ENCODE data around the gene PERM1.

The PERM1 gene

DNA sequence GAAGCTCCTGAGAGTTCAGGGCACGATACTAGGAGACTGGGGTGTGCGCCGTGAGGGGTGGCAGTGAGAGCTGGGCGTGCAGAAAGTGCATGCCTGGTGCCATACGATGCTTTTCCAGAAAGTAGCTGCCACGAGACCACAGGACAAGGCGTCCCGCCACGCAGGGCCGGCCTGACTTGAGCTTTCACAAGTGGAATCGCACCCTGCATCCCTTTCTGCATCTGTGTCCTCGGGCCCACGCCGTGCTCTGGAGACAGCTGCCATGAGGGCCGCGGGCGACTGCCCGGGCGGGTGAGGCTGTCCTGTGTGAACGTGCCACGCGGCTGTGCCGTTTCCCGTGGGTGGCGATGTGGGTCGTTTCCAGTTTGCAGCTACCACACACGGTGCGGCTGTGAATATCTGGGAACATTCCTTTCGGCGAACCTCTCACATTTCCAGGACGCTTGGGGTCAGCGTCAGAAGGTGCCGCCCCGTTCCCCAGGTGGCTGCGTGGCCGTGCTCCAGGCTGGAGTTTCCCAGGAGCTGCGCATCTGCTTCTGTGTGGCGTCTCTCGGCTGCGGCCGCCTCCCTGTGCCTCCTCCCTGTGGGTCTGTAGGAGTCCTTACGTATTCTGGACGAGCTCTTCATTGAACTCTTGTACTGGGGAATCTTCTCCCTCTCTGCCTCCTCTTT is 1.0 kb upstream of the PERM1 start:
- no peak for TF ChIP-seq EZH2phosphoT487 (conservative IDR thresholded peaks at IDR 0.05; ENCODE audit: low read length)
- TF ChIP-seq CTCF (IDR thresholded peaks at IDR 0.05; ENCODE audit: insufficient read depth, low read length, poor library complexity, severe bottlenecking), result no peak
- H3K9ac ChIP-seq (ENCODE audit: low read length), result no peak overlapping the region
- H3K4me2 ChIP-seq (ENCODE audit: low read depth, low read length, poor library complexity, severe bottlenecking), result no peak overlapping the region
- H3K9me3 ChIP-seq (ENCODE audit: insufficient read depth, low read length), result no peaks in the 10 kb centered on the region
- no peak overlapping the region for H3K27ac ChIP-seq (ENCODE audit: low read depth, low read length)
- no peaks in the 10 kb centered on the region for H3K9me2 ChIP-seq (replicated peaks; ENCODE audit: insufficient read depth, low read length)
- no peaks in the 10 kb centered on the region for H3K27me3 ChIP-seq (ENCODE audit: low read length)
- H2AFZ ChIP-seq (ENCODE audit: low read depth, low read length, severe bottlenecking), result no peak overlapping the region
- no peaks in the 10 kb centered on the region for H3K36me3 ChIP-seq (ENCODE audit: low read length)
- no peaks in the 10 kb centered on the region for H4K20me1 ChIP-seq (ENCODE audit: low read depth, low read length)
- H3K79me2 ChIP-seq (ENCODE audit: insufficient read depth, low read length), result no peaks in the 10 kb centered on the region
- H3K4me3 ChIP-seq (ENCODE audit: insufficient read depth, low read length, poor library complexity, severe bottlenecking), result no peak overlapping the region
- no peaks in the 10 kb centered on the region for H3F3A ChIP-seq (ENCODE audit: insufficient read depth)

- Histone ChIP-seq H3K27ac (ENCODE audit: low read depth, low read length) (no peak overlapping the region), H3K4me3 (ENCODE audit: insufficient read depth, low read length, poor library complexity, severe bottlenecking) (no peak overlapping the region), H2AFZ (ENCODE audit: low read depth, low read length, severe bottlenecking) (no peak overlapping the region), H3K9ac (ENCODE audit: low read length) (no peak overlapping the region), H3K79me2 (ENCODE audit: insufficient read depth, low read length) (no peaks in the 10 kb centered on the region), H3K36me3 (ENCODE audit: low read length) (no peaks in the 10 kb centered on the region), H3K9me2 (replicated peaks; ENCODE audit: insufficient read depth, low read length) (no peaks in the 10 kb centered on the region), H3F3A (ENCODE audit: insufficient read depth) (no peaks in the 10 kb centered on the region), H3K27me3 (ENCODE audit: low read length) (no peaks in the 10 kb centered on the region), H4K20me1 (ENCODE audit: low read depth, low read length) (no peaks in the 10 kb centered on the region), H3K4me2 (ENCODE audit: low read depth, low read length, poor library complexity, severe bottlenecking) (no peak overlapping the region), H3K9me3 (ENCODE audit: insufficient read depth, low read length) (no peaks in the 10 kb centered on the region)
- TF ChIP-seq CTCF (IDR thresholded peaks at IDR 0.05; ENCODE audit: insufficient read depth, low read length, poor library complexity, severe bottlenecking), result no peak
- no peak for TF ChIP-seq EZH2phosphoT487 (conservative IDR thresholded peaks at IDR 0.05; ENCODE audit: low read length)
Observed at GRCh38 chr1:981491-981954, 370 bp downstream of the PERM1 start.

DNA sequence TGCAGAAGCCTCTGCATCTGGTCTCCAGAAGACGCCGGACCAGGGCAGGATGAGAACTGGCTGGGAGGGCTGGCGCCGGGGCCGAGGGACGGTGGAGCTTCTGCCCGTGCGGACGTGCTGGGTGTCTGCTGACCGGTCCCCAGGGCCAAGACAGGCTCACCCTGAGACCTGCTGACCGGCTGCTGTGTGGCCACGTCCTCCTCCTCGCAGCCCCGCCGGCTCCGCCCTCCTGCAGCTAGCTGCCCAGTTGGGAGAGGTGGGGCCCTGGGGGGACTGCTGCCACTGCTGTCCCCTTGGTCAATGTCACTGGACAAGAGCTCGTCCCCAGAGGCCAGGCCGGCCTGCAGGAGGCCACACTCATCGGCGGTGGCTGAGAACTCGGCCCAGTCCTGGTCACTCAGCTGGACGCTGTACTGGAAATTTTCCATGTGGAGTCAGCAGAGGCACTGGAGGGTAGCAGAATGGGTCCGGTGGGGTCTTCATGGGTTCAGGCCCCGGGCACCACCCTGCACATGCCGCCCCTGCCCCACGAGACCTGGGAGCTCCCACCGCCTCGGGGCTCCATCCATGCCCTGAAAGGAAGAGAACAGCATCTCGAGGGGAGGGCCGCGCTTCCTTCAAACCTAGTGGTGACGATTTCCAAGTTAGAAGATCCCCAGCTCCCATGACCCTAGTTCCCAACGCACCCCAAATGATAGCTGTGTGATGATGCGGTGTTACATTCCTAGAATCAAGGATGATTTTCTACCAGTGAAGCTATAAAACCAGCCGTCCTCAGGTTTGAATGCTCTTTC is 1.1 kb downstream of the PERM1 start:
- H3F3A ChIP-seq (ENCODE audit: insufficient read depth), result no peaks in the 10 kb centered on the region
- H3K27me3 ChIP-seq (ENCODE audit: low read length), result no peaks in the 10 kb centered on the region
- H3K4me2 ChIP-seq (ENCODE audit: low read depth, low read length, poor library complexity, severe bottlenecking), result no peak overlapping the region
- H2AFZ ChIP-seq (ENCODE audit: low read depth, low read length, severe bottlenecking), result no peak overlapping the region
- no peaks in the 10 kb centered on the region for H3K79me2 ChIP-seq (ENCODE audit: insufficient read depth, low read length)
- no peak overlapping the region for H3K27ac ChIP-seq (ENCODE audit: low read depth, low read length)
- no peaks in the 10 kb centered on the region for H3K36me3 ChIP-seq (ENCODE audit: low read length)
- H3K4me3 ChIP-seq (ENCODE audit: insufficient read depth, low read length, poor library complexity, severe bottlenecking), result no peak overlapping the region
- H3K9me3 ChIP-seq (ENCODE audit: insufficient read depth, low read length), result no peaks in the 10 kb centered on the region
- TF ChIP-seq CTCF (IDR thresholded peaks at IDR 0.05; ENCODE audit: insufficient read depth, low read length, poor library complexity, severe bottlenecking) (no peak), EZH2phosphoT487 (conservative IDR thresholded peaks at IDR 0.05; ENCODE audit: low read length) (no peak)
- no peak overlapping the region for H3K9ac ChIP-seq (ENCODE audit: low read length)
- no peaks in the 10 kb centered on the region for H4K20me1 ChIP-seq (ENCODE audit: low read depth, low read length)
- H3K9me2 ChIP-seq (replicated peaks; ENCODE audit: insufficient read depth, low read length), result no peaks in the 10 kb centered on the region

Data from SU-DHL-6 (cell line).